ENCODE data around the gene TAS1R2.

DNA sequence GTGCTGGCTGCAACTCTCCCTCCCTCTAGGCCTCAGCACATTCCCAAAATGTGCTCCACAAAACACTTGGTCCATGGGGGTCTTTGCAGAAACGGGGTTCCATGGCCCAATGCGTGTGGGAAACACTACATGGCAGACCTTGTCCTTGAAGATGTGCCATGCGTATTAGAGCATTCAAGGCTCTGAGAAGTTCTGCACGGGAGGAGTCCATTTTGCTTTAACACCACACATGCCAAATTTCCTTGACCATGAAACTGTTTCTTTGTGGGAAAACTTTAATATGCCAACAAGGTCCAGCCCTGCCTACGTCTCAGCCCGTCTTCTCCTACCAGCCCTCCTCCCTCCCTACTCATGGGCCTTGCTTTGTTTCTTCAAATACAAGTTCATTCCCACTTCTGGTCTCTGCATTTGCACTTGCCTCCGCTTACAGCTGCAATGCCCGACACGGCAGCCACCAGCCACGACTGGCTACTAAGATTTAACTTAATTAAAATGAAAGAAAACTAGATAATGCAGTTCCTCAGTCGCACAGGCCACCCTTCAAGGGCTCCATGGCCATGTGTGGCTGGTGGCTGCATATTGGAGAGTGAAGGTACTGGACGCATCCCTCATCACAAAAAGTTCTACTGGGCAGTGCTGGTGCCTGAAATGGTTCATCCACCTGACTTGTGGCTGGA, 19.2 kb upstream of the TAS1R2 start:
- TF ChIP-seq, protein P1, sequence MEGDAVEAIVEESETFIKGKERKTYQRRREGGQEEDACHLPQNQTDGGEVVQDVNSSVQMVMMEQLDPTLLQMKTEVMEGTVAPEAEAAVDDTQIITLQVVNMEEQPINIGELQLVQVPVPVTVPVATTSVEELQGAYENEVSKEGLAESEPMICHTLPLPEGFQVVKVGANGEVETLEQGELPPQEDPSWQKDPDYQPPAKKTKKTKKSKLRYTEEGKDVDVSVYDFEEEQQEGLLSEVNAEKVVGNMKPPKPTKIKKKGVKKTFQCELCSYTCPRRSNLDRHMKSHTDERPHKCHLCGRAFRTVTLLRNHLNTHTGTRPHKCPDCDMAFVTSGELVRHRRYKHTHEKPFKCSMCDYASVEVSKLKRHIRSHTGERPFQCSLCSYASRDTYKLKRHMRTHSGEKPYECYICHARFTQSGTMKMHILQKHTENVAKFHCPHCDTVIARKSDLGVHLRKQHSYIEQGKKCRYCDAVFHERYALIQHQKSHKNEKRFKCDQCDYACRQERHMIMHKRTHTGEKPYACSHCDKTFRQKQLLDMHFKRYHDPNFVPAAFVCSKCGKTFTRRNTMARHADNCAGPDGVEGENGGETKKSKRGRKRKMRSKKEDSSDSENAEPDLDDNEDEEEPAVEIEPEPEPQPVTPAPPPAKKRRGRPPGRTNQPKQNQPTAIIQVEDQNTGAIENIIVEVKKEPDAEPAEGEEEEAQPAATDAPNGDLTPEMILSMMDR (conservative IDR thresholded peaks at IDR 0.05; ENCODE audit: low read depth, low read length) = no peak
- TF ChIP-seq, protein P2, sequence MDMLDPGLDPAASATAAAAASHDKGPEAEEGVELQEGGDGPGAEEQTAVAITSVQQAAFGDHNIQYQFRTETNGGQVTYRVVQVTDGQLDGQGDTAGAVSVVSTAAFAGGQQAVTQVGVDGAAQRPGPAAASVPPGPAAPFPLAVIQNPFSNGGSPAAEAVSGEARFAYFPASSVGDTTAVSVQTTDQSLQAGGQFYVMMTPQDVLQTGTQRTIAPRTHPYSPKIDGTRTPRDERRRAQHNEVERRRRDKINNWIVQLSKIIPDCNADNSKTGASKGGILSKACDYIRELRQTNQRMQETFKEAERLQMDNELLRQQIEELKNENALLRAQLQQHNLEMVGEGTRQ (IDR thresholded peaks at IDR 0.05; ENCODE audit: low read depth, low read length) = no peak
